Measurements from ENCODE around the gene ALDH4A1.

DNA sequence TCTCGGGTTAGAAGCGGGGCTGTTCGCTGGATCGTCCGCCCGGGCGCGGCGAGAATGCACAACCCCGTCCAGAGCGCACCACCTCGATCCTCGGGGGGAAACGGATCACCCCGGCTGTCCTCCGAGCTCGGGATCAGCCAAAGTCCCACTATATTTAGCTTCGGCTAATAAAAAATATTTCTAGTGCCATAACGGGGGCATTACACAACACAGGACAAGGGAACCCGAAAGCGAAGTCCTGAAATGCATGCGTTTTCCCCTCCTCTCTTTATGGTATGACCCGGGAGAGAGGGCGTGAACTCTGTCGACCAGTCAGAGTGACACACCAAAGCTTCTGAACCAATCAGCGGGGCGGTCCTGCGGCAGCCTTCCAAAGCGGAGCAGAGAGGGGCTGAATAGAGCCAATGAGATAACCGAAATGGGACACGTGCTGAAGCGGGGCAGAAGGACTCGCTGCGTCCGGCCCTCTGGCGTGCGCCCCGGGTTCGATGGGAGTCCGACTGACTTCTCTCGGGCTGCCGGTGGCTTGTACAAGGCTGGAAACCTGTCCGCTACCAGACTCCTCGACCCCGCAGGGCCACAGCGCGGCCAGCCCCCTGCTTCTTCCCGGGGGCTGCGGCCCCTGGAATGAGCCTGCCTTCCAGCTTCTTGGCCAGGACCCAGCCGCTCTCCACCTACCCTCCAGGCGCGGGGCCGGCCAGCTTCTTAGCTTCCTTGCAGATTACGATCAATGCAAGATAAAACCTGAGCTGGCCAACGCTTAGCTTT is at the start of gene ALDH4A1:
- TF ChIP-seq, protein P1, sequence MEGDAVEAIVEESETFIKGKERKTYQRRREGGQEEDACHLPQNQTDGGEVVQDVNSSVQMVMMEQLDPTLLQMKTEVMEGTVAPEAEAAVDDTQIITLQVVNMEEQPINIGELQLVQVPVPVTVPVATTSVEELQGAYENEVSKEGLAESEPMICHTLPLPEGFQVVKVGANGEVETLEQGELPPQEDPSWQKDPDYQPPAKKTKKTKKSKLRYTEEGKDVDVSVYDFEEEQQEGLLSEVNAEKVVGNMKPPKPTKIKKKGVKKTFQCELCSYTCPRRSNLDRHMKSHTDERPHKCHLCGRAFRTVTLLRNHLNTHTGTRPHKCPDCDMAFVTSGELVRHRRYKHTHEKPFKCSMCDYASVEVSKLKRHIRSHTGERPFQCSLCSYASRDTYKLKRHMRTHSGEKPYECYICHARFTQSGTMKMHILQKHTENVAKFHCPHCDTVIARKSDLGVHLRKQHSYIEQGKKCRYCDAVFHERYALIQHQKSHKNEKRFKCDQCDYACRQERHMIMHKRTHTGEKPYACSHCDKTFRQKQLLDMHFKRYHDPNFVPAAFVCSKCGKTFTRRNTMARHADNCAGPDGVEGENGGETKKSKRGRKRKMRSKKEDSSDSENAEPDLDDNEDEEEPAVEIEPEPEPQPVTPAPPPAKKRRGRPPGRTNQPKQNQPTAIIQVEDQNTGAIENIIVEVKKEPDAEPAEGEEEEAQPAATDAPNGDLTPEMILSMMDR (IDR thresholded peaks at IDR 0.05): peak in 1 of 6 experiments; percentile 3
- peak in 1 of 2 donors; percentile 82 for TF ChIP-seq POLR2A (IDR thresholded peaks at IDR 0.05)

Measured in adrenal gland (tissue), 5 donors.